Measurements from ENCODE around the gene RAB3GAP2.
"Not testable (repeated sequence)": the region's sequence is repeated elsewhere in the genome, so short reads cannot be mapped to it uniquely, and the experiment has no call there.

The RAB3GAP2 gene

GRCh38 chr1:220219136-220219442 lies 53.2 kb downstream of the RAB3GAP2 start:
- no peak for DNase-seq (ENCODE audit: extremely low read depth, insufficient read length)
- Histone ChIP-seq H3K27me3 (replicated peaks; ENCODE audit: control insufficient read depth, insufficient read depth, low read length) (no peaks in the 10 kb centered on the region), H3K4me3 (replicated peaks; ENCODE audit: low read depth, low read length) (no peak overlapping the region), H3K36me3 (ENCODE audit: control insufficient read depth, insufficient read depth, low read length) (no peaks in the 10 kb centered on the region)
- no peak for TF ChIP-seq CTCF (IDR thresholded peaks at IDR 0.05; ENCODE audit: insufficient read depth, low read length, poor library complexity, severe bottlenecking)

DNA sequence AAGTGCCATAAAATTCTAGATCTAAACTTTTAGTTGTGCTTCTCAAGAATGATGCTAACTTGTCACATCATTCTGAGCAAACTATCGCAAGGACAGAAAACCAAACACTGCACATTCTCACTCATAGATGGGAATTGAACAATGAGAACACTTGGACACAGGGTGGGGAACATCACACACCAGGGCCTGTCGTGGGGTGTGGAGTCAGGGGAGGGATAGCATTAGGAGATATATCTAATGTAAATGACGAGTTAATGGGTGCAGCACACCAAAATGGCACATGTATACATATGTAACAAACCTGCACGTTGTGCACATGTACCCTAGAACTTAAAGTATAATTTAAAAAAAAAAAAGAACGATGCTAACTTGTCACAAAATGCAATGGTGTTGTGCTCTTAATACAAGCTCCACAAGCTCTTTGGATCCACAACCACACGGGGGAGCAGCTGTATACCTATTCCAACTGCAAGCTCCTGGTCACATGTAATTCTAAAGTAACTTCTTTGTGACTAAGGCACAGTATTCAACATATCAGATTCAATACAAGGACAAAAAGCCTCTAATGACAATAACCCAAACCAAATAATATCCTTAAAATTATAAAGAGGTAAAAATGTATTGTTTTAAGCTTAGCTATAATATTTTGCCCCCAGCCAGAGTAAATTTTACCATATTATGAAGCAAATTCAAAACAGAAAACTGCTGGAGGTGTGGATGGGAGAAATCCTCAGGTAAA lies 53.7 kb downstream of the RAB3GAP2 start:
- H3K4me3 ChIP-seq (replicated peaks; ENCODE audit: low read depth, low read length); DNase-seq (ENCODE audit: extremely low read depth, insufficient read length); H3K36me3 ChIP-seq (ENCODE audit: control insufficient read depth, insufficient read depth, low read length); H3K27me3 ChIP-seq (replicated peaks; ENCODE audit: control insufficient read depth, insufficient read depth, low read length): not testable (repeated sequence)
- TF ChIP-seq CTCF (IDR thresholded peaks at IDR 0.05; ENCODE audit: insufficient read depth, low read length, poor library complexity, severe bottlenecking): peak; percentile 82

GRCh38 chr1:220217383-220217988 lies 54.8 kb downstream of the RAB3GAP2 start:
- Histone ChIP-seq H3K4me3 (replicated peaks; ENCODE audit: low read depth, low read length) (no peak overlapping the region), H3K27me3 (replicated peaks; ENCODE audit: control insufficient read depth, insufficient read depth, low read length) (no peaks in the 10 kb centered on the region), H3K36me3 (ENCODE audit: control insufficient read depth, insufficient read depth, low read length) (no peaks in the 10 kb centered on the region)
- DNase-seq (ENCODE audit: extremely low read depth, insufficient read length): no peak
- peak; percentile 78 for TF ChIP-seq CTCF (IDR thresholded peaks at IDR 0.05; ENCODE audit: insufficient read depth, low read length, poor library complexity, severe bottlenecking)

GRCh38 chr1:220213382-220213983 lies 58.8 kb downstream of the RAB3GAP2 start:
- DNase-seq (ENCODE audit: extremely low read depth, insufficient read length): no peak
- Histone ChIP-seq H3K36me3 (ENCODE audit: control insufficient read depth, insufficient read depth, low read length) (peaks cover 3% of the 10 kb centered on the region), H3K27me3 (replicated peaks; ENCODE audit: control insufficient read depth, insufficient read depth, low read length) (no peaks in the 10 kb centered on the region), H3K4me3 (replicated peaks; ENCODE audit: low read depth, low read length) (no peak overlapping the region)
- TF ChIP-seq CTCF (IDR thresholded peaks at IDR 0.05; ENCODE audit: insufficient read depth, low read length, poor library complexity, severe bottlenecking): no peak

DNA sequence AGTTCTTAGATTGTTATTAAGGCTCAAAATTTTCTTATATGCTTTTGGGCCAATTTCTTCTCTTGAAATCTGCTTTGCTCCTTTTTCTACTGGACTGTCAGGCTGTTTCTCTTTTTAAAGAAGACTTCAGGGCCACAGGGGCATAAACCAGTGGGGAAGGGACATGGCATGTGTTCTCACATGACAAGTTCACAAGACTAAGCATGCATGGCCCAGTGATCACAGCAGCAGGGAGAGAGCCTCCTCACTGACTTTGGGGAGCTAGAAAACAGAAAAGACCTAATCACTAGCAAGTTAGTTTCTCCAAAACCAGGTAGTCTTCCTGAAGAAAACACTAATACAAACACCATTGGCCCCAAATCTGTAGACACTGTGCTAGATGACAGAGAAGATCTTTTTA lies 64.8 kb downstream of the RAB3GAP2 start:
- H3K36me3 ChIP-seq (ENCODE audit: control insufficient read depth, insufficient read depth, low read length): peaks cover 12% of the 10 kb centered on the region

GRCh38 chr1:220204758-220205157 lies 67.5 kb downstream of the RAB3GAP2 start:
- H3K36me3 ChIP-seq (ENCODE audit: control insufficient read depth, insufficient read depth, low read length): peaks cover 14% of the 10 kb centered on the region
- not testable (repeated sequence) for DNase-seq (ENCODE audit: extremely low read depth, insufficient read length); H3K4me3 ChIP-seq (replicated peaks; ENCODE audit: low read depth, low read length)

More for the DNA sequence above, 64.8 kb downstream of the RAB3GAP2 start:
- no peak for TF ChIP-seq CTCF (IDR thresholded peaks at IDR 0.05; ENCODE audit: insufficient read depth, low read length, poor library complexity, severe bottlenecking)
- Histone ChIP-seq H3K4me3 (replicated peaks; ENCODE audit: low read depth, low read length) (no peak overlapping the region), H3K27me3 (replicated peaks; ENCODE audit: control insufficient read depth, insufficient read depth, low read length) (no peaks in the 10 kb centered on the region)
- DNase-seq (ENCODE audit: extremely low read depth, insufficient read length): no peak

More at GRCh38 chr1:220204758-220205157, 67.5 kb downstream of the RAB3GAP2 start:
- not testable (repeated sequence) for H3K27me3 ChIP-seq (replicated peaks; ENCODE audit: control insufficient read depth, insufficient read depth, low read length)
